HepG2 (cell line): ENCODE measurements around the gene GPR17. TPM values are rescaled to one million over a fixed set of nuclear protein-coding genes. Genes with fewer than 3 reads are reported as not detected.

Source experiments
- AHR ChIP-seq: IDR thresholded peaks from 2 replicates; pipeline ENCODE4 v1.6.1; 2018; ENCODE audit warnings: missing genetic modification reagents, missing compliant biosample characterization
- CBFB ChIP-seq: sonication (generic); formaldehyde crosslinking; IDR thresholded peaks from 2 replicates; pipeline ENCODE4 v1.4.0; 2020; ENCODE audit warnings: missing genetic modification reagents
- CENPBD1 ChIP-seq: sonication (generic); formaldehyde crosslinking; IDR thresholded peaks from 2 replicates; pipeline ENCODE4 v1.8.0; 2022; ENCODE audit warnings: missing genetic modification reagents, low read depth, mild to moderate bottlenecking, borderline replicate concordance
- FOXP1 ChIP-seq, 2 experiments: fragments of 450-650 bp in 1 of 2; IDR thresholded peaks; 2 replicates each; pipeline ENCODE4 v1.6.1; 2017 to 2018; ENCODE audit warnings: antibody characterized with exemption in 1 of 2
- FUBP1 ChIP-seq: sonication (generic); formaldehyde crosslinking; IDR thresholded peaks from 2 replicates; pipeline ENCODE4 v1.5.1; 2020; ENCODE audit warnings: missing genetic modification reagents, mild to moderate bottlenecking, borderline replicate concordance
- GABPA ChIP-seq, 2 experiments: IDR thresholded peaks; 2 replicates each; pipeline ENCODE4 v1.6.1; 2011 to 2016; ENCODE audit warnings: low read depth in 2 of 2, low read length in 1 of 2, missing biosample characterization in 1 of 2, missing genetic modification characterization in 1 of 2
- GATAD2A ChIP-seq: IDR thresholded peaks from 2 replicates; pipeline ENCODE4 v1.6.1; 2016
- HDAC2 ChIP-seq: sonication (generic); formaldehyde crosslinking; IDR thresholded peaks from 2 replicates; pipeline ENCODE4 v1.4.0; 2020; ENCODE audit warnings: missing genetic modification reagents
- KLF9 ChIP-seq: IDR thresholded peaks from 2 replicates; pipeline ENCODE4 v1.6.1; 2016; ENCODE audit warnings: low read depth
- NFE2L2 ChIP-seq: fragments of 150-350 bp; IDR thresholded peaks from 2 replicates; pipeline ENCODE4 v1.6.1; 2014; ENCODE audit warnings: low read length
- RFX3 ChIP-seq: IDR thresholded peaks from 2 replicates; pipeline ENCODE4 v1.6.1; 2016; ENCODE audit warnings: missing biosample characterization, missing genetic modification reagents
- RXRA ChIP-seq: sonication (generic); formaldehyde crosslinking; IDR thresholded peaks from 2 replicates; pipeline ENCODE4 v1.5.1; 2020; ENCODE audit warnings: missing genetic modification reagents
- SAP130 ChIP-seq: IDR thresholded peaks from 2 replicates; pipeline ENCODE4 v1.6.1; 2016; ENCODE audit warnings: low read depth
- SNAI1 ChIP-seq: sonication (generic); formaldehyde crosslinking; IDR thresholded peaks from 2 replicates; pipeline ENCODE4 v1.5.0; 2020; ENCODE audit warnings: mild to moderate bottlenecking, missing genetic modification reagents, borderline replicate concordance
- SYNCRIP ChIP-seq: fragments of 200-400 bp; formaldehyde crosslinking; IDR thresholded peaks from 2 replicates; pipeline ENCODE4 v1.6.1; 2018; ENCODE audit warnings: mild to moderate bottlenecking, low read depth, low read length; ENCODE audit not compliant: insufficient read depth
- ZNF549 ChIP-seq: sonication (generic); formaldehyde crosslinking; IDR thresholded peaks from 2 replicates; pipeline ENCODE4 v1.5.0; 2020; ENCODE audit warnings: missing genetic modification reagents
- ZNF616 ChIP-seq: sonication (generic); formaldehyde crosslinking; IDR thresholded peaks from 2 replicates; pipeline ENCODE4 v1.5.0; 2020; ENCODE audit warnings: low read depth, mild to moderate bottlenecking, missing genetic modification reagents
- polyA plus RNA-seq, 8 experiments: library from polyadenylated mRNA; depleted of rRNA in 3 of 8; stranded (reverse) in 7 of 8; unstranded in 1 of 8; fragments of >200 nt; fragmentation: Illumina TruSeq in 4 of 8; extraction: Trizol in 4 of 8; gene quantifications; 2 replicates each; pipeline versions ENCODE4 v1.2.1 to v1.2.3, GENCODE V29; 2011 to 2016; ENCODE audit warnings: low read depth in 4 of 8, missing spikeins in 1 of 8, mixed read lengths in 1 of 8; ENCODE audit not compliant: insufficient read depth in 1 of 8
- total RNA-seq, 5 experiments: library from RNA; depleted of rRNA; stranded (reverse); fragments of >200 nt; fragmentation: Illumina TruSeq; extraction: Trizol; gene quantifications; 2 replicates each; pipeline ENCODE4 v1.2.3, GENCODE V29; 2016; ENCODE audit warnings: low read depth in 1 of 5
- TF ChIP-seq, protein P1 (sequence below), 2 experiments: IDR thresholded peaks; 2 replicates each; pipeline ENCODE4 v1.6.1; 2011 to 2012; ENCODE audit warnings: low read length in 2 of 2, borderline replicate concordance in 1 of 2, low read depth in 1 of 2, mild to moderate bottlenecking in 1 of 2, moderate library complexity in 1 of 2
- TF ChIP-seq, protein P2 (sequence below): sonication (generic); formaldehyde crosslinking; IDR thresholded peaks from 2 replicates; pipeline ENCODE4 v1.4.0; 2020; ENCODE audit warnings: missing genetic modification reagents
- TF ChIP-seq, protein P3 (sequence below): sonication (generic); formaldehyde crosslinking; IDR thresholded peaks from 2 replicates; pipeline ENCODE4 v1.4.0; 2020; ENCODE audit warnings: missing genetic modification reagents

The GPR17 gene
- total and polyA plus RNA-seq, 2 of the 13 experiments (the other 11 are each of a cell fraction or from before 2014, with no cell fraction given), result not detected

GRCh38 chr2:127649684-127650040 is 3.7 kb downstream of the GPR17 start (continued):
- no peak for TF ChIP-seq FOXP1 (IDR thresholded peaks at IDR 0.05)
- TF ChIP-seq FOXP1 (CRISPR knock-in tag; IDR thresholded peaks at IDR 0.05), result no peak
- no peak for TF ChIP-seq KLF9 (CRISPR knock-in tag)
- TF ChIP-seq ZNF616 (CRISPR knock-in tag), result no peak
- TF ChIP-seq, protein P1, sequence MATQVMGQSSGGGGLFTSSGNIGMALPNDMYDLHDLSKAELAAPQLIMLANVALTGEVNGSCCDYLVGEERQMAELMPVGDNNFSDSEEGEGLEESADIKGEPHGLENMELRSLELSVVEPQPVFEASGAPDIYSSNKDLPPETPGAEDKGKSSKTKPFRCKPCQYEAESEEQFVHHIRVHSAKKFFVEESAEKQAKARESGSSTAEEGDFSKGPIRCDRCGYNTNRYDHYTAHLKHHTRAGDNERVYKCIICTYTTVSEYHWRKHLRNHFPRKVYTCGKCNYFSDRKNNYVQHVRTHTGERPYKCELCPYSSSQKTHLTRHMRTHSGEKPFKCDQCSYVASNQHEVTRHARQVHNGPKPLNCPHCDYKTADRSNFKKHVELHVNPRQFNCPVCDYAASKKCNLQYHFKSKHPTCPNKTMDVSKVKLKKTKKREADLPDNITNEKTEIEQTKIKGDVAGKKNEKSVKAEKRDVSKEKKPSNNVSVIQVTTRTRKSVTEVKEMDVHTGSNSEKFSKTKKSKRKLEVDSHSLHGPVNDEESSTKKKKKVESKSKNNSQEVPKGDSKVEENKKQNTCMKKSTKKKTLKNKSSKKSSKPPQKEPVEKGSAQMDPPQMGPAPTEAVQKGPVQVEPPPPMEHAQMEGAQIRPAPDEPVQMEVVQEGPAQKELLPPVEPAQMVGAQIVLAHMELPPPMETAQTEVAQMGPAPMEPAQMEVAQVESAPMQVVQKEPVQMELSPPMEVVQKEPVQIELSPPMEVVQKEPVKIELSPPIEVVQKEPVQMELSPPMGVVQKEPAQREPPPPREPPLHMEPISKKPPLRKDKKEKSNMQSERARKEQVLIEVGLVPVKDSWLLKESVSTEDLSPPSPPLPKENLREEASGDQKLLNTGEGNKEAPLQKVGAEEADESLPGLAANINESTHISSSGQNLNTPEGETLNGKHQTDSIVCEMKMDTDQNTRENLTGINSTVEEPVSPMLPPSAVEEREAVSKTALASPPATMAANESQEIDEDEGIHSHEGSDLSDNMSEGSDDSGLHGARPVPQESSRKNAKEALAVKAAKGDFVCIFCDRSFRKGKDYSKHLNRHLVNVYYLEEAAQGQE (IDR thresholded peaks at IDR 0.05; ENCODE audit: borderline replicate concordance in 1 of 2, low read depth in 1 of 2, low read length in 2 of 2), result no peak
- TF ChIP-seq FUBP1 (CRISPR knock-in tag), result no peak
- TF ChIP-seq SAP130 (CRISPR knock-in tag), result peak; percentile 27; the same call in 1 of the 2 replicates
- TF ChIP-seq SNAI1 (CRISPR knock-in tag), result no peak
- no peak for TF ChIP-seq NFE2L2
- TF ChIP-seq RFX3 (CRISPR knock-in tag), result no peak
- TF ChIP-seq, protein P2, sequence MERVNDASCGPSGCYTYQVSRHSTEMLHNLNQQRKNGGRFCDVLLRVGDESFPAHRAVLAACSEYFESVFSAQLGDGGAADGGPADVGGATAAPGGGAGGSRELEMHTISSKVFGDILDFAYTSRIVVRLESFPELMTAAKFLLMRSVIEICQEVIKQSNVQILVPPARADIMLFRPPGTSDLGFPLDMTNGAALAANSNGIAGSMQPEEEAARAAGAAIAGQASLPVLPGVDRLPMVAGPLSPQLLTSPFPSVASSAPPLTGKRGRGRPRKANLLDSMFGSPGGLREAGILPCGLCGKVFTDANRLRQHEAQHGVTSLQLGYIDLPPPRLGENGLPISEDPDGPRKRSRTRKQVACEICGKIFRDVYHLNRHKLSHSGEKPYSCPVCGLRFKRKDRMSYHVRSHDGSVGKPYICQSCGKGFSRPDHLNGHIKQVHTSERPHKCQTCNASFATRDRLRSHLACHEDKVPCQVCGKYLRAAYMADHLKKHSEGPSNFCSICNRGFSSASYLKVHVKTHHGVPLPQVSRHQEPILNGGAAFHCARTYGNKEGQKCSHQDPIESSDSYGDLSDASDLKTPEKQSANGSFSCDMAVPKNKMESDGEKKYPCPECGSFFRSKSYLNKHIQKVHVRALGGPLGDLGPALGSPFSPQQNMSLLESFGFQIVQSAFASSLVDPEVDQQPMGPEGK, result peak; percentile 52
- TF ChIP-seq, protein P3, sequence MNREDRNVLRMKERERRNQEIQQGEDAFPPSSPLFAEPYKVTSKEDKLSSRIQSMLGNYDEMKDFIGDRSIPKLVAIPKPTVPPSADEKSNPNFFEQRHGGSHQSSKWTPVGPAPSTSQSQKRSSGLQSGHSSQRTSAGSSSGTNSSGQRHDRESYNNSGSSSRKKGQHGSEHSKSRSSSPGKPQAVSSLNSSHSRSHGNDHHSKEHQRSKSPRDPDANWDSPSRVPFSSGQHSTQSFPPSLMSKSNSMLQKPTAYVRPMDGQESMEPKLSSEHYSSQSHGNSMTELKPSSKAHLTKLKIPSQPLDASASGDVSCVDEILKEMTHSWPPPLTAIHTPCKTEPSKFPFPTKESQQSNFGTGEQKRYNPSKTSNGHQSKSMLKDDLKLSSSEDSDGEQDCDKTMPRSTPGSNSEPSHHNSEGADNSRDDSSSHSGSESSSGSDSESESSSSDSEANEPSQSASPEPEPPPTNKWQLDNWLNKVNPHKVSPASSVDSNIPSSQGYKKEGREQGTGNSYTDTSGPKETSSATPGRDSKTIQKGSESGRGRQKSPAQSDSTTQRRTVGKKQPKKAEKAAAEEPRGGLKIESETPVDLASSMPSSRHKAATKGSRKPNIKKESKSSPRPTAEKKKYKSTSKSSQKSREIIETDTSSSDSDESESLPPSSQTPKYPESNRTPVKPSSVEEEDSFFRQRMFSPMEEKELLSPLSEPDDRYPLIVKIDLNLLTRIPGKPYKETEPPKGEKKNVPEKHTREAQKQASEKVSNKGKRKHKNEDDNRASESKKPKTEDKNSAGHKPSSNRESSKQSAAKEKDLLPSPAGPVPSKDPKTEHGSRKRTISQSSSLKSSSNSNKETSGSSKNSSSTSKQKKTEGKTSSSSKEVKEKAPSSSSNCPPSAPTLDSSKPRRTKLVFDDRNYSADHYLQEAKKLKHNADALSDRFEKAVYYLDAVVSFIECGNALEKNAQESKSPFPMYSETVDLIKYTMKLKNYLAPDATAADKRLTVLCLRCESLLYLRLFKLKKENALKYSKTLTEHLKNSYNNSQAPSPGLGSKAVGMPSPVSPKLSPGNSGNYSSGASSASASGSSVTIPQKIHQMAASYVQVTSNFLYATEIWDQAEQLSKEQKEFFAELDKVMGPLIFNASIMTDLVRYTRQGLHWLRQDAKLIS (CRISPR knock-in tag), result no peak
- TF ChIP-seq CENPBD1, result no peak
- peak; percentile 47; the same call in 1 of the 2 replicates for TF ChIP-seq GATAD2A (CRISPR knock-in tag)
- TF ChIP-seq SYNCRIP, result no peak
- TF ChIP-seq HDAC2, result 0 out of 2 replicates have a peak, but pooled peaks have one; percentile 48
- TF ChIP-seq GABPA (IDR thresholded peaks at IDR 0.05; ENCODE audit: low read depth, low read length), result no peak
- no peak for TF ChIP-seq GABPA (CRISPR knock-in tag; IDR thresholded peaks at IDR 0.05; ENCODE audit: low read depth)
- no peak for TF ChIP-seq ZNF549 (CRISPR knock-in tag)
- 0 out of 2 replicates have a peak, but pooled peaks have one; percentile 12 for TF ChIP-seq CBFB (CRISPR knock-in tag)
- TF ChIP-seq RXRA (CRISPR knock-in tag), result peak; percentile 26
- TF ChIP-seq AHR, result no peak
